H1 (cell line): ENCODE data around the gene PALM3.

Experiments used
- ATF3 ChIP-seq: IDR thresholded peaks from 2 replicates; pipeline ENCODE4 v1.6.1; 2011; ENCODE audit warnings: low read depth, mild to moderate bottlenecking, low read length; ENCODE audit not compliant: insufficient read depth
- CTCF ChIP-seq, 3 experiments: IDR thresholded peaks; 1 replicate in 2 of 3; 2 replicates in 1 of 3; pipeline versions ENCODE4 v1.5.1 to v1.6.1; 2011; ENCODE audit warnings: low read length in 3 of 3, mild to moderate bottlenecking in 3 of 3, inconsistent platforms in 2 of 3, low read depth in 1 of 3, moderate library complexity in 1 of 3; ENCODE audit not compliant: insufficient read depth in 1 of 3; ENCODE audit errors: control extremely low read depth in 1 of 3
- EGR1 ChIP-seq: IDR thresholded peaks from 2 replicates; pipeline ENCODE4 v1.6.1; 2011; ENCODE audit warnings: low read depth, low read length, borderline replicate concordance
- GABPA ChIP-seq: IDR thresholded peaks from 2 replicates; pipeline ENCODE4 v1.6.1; 2011; ENCODE audit warnings: mild to moderate bottlenecking, low read length, moderate library complexity, borderline replicate concordance; ENCODE audit not compliant: insufficient read depth
- HDAC2 ChIP-seq, 2 experiments: fragments of 300-600 bp in 1 of 2; sonication (generic) in 1 of 2; IDR thresholded peaks; 2 replicates each; pipeline ENCODE4 v1.6.1; 2011 to 2012; ENCODE audit warnings: low read depth in 2 of 2, low read length in 2 of 2, mild to moderate bottlenecking in 2 of 2, moderate library complexity in 2 of 2, borderline replicate concordance in 1 of 2, inconsistent platforms in 1 of 2
- JUND ChIP-seq: IDR thresholded peaks from 2 replicates; pipeline ENCODE4 v1.6.1; 2011; ENCODE audit warnings: mild to moderate bottlenecking, improper control_type of control experiment, low read length
- KDM1A ChIP-seq: fragments of 200-600, 300-600 bp; sonication (generic); IDR thresholded peaks from 2 replicates; pipeline ENCODE4 v1.7.1; 2016; ENCODE audit warnings: mild to moderate bottlenecking, low read length, borderline replicate concordance
- POLR2A ChIP-seq, 2 experiments: IDR thresholded peaks; 1 replicate in 1 of 2; 2 replicates in 1 of 2; pipeline ENCODE4 v1.6.1; 2011; ENCODE audit warnings: low read depth in 2 of 2, low read length in 2 of 2, mild to moderate bottlenecking in 2 of 2; ENCODE audit errors: control extremely low read depth in 1 of 2
- RAD21 ChIP-seq, 2 experiments: IDR thresholded peaks in 1 of 2; conservative IDR thresholded peaks in 1 of 2; 2 replicates each; pipeline ENCODE4 v1.6.1; 2011; ENCODE audit warnings: low read depth in 2 of 2, low read length in 2 of 2, improper control_type of control experiment in 1 of 2, inconsistent platforms in 1 of 2, mild to moderate bottlenecking in 1 of 2, moderate library complexity in 1 of 2
- SIN3A ChIP-seq, 2 experiments: IDR thresholded peaks in 1 of 2; conservative IDR thresholded peaks in 1 of 2; 2 replicates each; pipeline ENCODE4 v1.6.1; 2011 to 2012; ENCODE audit warnings: low read length in 2 of 2, improper control_type of control experiment in 1 of 2, low read depth in 1 of 2, mild to moderate bottlenecking in 1 of 2

GRCh38 chr19:14006085-14006765 is 55.7 kb downstream of the PALM3 start, which contains the start of gene RFX1:
- TF ChIP-seq POLR2A (IDR thresholded peaks at IDR 0.05; ENCODE audit: control extremely low read depth in 1 of 2, low read depth in 2 of 2, low read length in 2 of 2): peak in 1 of 2 experiments; percentile 44; a peak in 2 of 3 replicates
- no peak for TF ChIP-seq KDM1A
- TF ChIP-seq JUND: peak; percentile 21; the same call in 1 of the 2 replicates
- TF ChIP-seq GABPA: no peak
- TF ChIP-seq CTCF (IDR thresholded peaks at IDR 0.05; ENCODE audit: control extremely low read depth in 1 of 3, insufficient read depth in 1 of 3, low read depth in 1 of 3, low read length in 3 of 3): no peak
- no peak for TF ChIP-seq RAD21 (IDR thresholded peaks at IDR 0.05 in 1 of 2, conservative IDR thresholded peaks at IDR 0.05 in 1 of 2; ENCODE audit: low read depth in 2 of 2, low read length in 2 of 2)
- peak; percentile 76 to 86; a peak in 2 of 4 replicates for TF ChIP-seq SIN3A (conservative IDR thresholded peaks at IDR 0.05 in 1 of 2, IDR thresholded peaks at IDR 0.05 in 1 of 2; ENCODE audit: low read depth in 1 of 2, low read length in 2 of 2)
- no peak for TF ChIP-seq HDAC2 (IDR thresholded peaks at IDR 0.05; ENCODE audit: borderline replicate concordance in 1 of 2, low read depth in 2 of 2, low read length in 2 of 2)
- peak; percentile 27; the same call in 1 of the 2 replicates for TF ChIP-seq EGR1
- 0 out of 2 replicates have a peak, but pooled peaks have one; percentile 5 for TF ChIP-seq ATF3
